SIG-M5 (cell line): ENCODE measurements around the gene DHRS7B.

Experiments used
- DNase-seq: peaks from one replicate; lab custom pipeline; 2025; lab: John Stamatoyannopoulos, UW

The DHRS7B gene

GRCh38 chr17:21157586-21158370 lies 31.0 kb downstream of the DHRS7B start:
- no peak for DNase-seq

- no peak for DNase-seq
Observed at GRCh38 chr17:21160401-21160800, 33.6 kb downstream of the DHRS7B start.

- no peak for DNase-seq
Observed at GRCh38 chr17:21161498-21162393, 35.0 kb downstream of the DHRS7B start.

- no peak for DNase-seq
Observed at GRCh38 chr17:21162394-21162775, 35.6 kb downstream of the DHRS7B start.

GRCh38 chr17:21163101-21163500 lies 36.3 kb downstream of the DHRS7B start:
- DNase-seq, result no peak

- no peak for DNase-seq
Observed at GRCh38 chr17:21164216-21164615, 37.5 kb downstream of the DHRS7B start.

GRCh38 chr17:21164620-21165019 lies 37.9 kb downstream of the DHRS7B start:
- no peak for DNase-seq

GRCh38 chr17:21165922-21166594 lies 39.3 kb downstream of the DHRS7B start:
- DNase-seq, result no peak

GRCh38 chr17:21166595-21167210 lies 39.9 kb downstream of the DHRS7B start:
- DNase-seq, result no peak

- no peak for DNase-seq
Observed at GRCh38 chr17:21167303-21167702, 40.5 kb downstream of the DHRS7B start.

GRCh38 chr17:21168555-21168865 lies 41.7 kb downstream of the DHRS7B start:
- no peak for DNase-seq

- no peak for DNase-seq
Observed at GRCh38 chr17:21169496-21169895, 42.7 kb downstream of the DHRS7B start.

- no peak for DNase-seq
Observed at GRCh38 chr17:21170809-21171208, 44.0 kb downstream of the DHRS7B start.

- DNase-seq, result no peak
Observed at GRCh38 chr17:21171309-21171922, 44.7 kb downstream of the DHRS7B start.

GRCh38 chr17:21171970-21172510 lies 45.3 kb downstream of the DHRS7B start:
- DNase-seq, result no peak

GRCh38 chr17:21172846-21173245 lies 46.1 kb downstream of the DHRS7B start:
- DNase-seq, result no peak

GRCh38 chr17:21173543-21173942 lies 46.8 kb downstream of the DHRS7B start:
- no peak for DNase-seq

- no peak for DNase-seq
Observed at GRCh38 chr17:21174186-21174585, 47.4 kb downstream of the DHRS7B start.

- DNase-seq, result no peak
Observed at GRCh38 chr17:21174713-21175112, 47.9 kb downstream of the DHRS7B start.

- DNase-seq, result no peak
Observed at GRCh38 chr17:21176773-21177395, 50.1 kb downstream of the DHRS7B start.

GRCh38 chr17:21177401-21177800 lies 50.6 kb downstream of the DHRS7B start:
- DNase-seq, result no peak
